Hepatocyte (in vitro differentiated cells): ENCODE measurements around the gene LTO1.

ENCODE experiments used
- EZH2 ChIP-seq: fragments of 200-600 bp; sonication (generic); IDR thresholded peaks from 2 replicates; pipeline ENCODE4 v1.6.1; 2016; ENCODE audit warnings: antibody characterized with exemption, mild to moderate bottlenecking, borderline replicate concordance
- TF ChIP-seq, protein P1 (sequence below): fragments of 200-600 bp; sonication (generic); IDR thresholded peaks from 2 replicates; pipeline ENCODE4 v1.5.1; 2016; ENCODE audit warnings: antibody characterized with exemption, mild to moderate bottlenecking; ENCODE audit not compliant: poor library complexity

GRCh38 chr11:69685348-69685747 lies 10.2 kb upstream of the LTO1 start:
- TF ChIP-seq, protein P1, sequence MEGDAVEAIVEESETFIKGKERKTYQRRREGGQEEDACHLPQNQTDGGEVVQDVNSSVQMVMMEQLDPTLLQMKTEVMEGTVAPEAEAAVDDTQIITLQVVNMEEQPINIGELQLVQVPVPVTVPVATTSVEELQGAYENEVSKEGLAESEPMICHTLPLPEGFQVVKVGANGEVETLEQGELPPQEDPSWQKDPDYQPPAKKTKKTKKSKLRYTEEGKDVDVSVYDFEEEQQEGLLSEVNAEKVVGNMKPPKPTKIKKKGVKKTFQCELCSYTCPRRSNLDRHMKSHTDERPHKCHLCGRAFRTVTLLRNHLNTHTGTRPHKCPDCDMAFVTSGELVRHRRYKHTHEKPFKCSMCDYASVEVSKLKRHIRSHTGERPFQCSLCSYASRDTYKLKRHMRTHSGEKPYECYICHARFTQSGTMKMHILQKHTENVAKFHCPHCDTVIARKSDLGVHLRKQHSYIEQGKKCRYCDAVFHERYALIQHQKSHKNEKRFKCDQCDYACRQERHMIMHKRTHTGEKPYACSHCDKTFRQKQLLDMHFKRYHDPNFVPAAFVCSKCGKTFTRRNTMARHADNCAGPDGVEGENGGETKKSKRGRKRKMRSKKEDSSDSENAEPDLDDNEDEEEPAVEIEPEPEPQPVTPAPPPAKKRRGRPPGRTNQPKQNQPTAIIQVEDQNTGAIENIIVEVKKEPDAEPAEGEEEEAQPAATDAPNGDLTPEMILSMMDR: no peak
- TF ChIP-seq EZH2: no peak
